ENCODE measurements around the gene TTLL10. TPM values are rescaled to one million over a fixed set of nuclear protein-coding genes. Genes with fewer than 3 reads are reported as not detected.

The TTLL10 gene
- polyA plus RNA-seq, 1 of the 3 experiments (the other 2 are of a cell fraction) = not detected

- no peaks in the 10 kb centered on the region for H3K79me2 ChIP-seq (ENCODE audit: insufficient read depth)
- H3K9me3 ChIP-seq = no peaks in the 10 kb centered on the region
- CTCF ChIA-PET = interaction anchor here (1.1 to 1.7 kb wide), 2 partner anchors 13 to 19 kb away, joined by 3 read pairs; no protein-coding TSS in a partner anchor
- H3K27ac ChIP-seq (ENCODE audit: low read depth in 2 of 2, low read length in 1 of 2) = no peak overlapping the region
- no peaks in the 10 kb centered on the region for H3K27me3 ChIP-seq (ENCODE audit: insufficient read depth)
- H2AFZ ChIP-seq (ENCODE audit: low read depth) = no peak overlapping the region
- POLR2A ChIA-PET = no interaction called here
- 75% methylated on average over 17 of the region's 26 CpGs for WGBS (ENCODE audit: low lambda C conversion rate)
- H3F3A ChIP-seq (replicated peaks; ENCODE audit: insufficient read depth) = no peaks in the 10 kb centered on the region
- H3K4me3 ChIP-seq (ENCODE audit: low read depth in 2 of 2, low read length in 1 of 2) = no peak overlapping the region
- no peaks in the 10 kb centered on the region for H4K20me1 ChIP-seq (ENCODE audit: insufficient read depth)
- H3K9me2 ChIP-seq = no peaks in the 10 kb centered on the region
- DNase-seq = peak; percentile 37
- no peak overlapping the region for H3K4me2 ChIP-seq
- no peaks in the 10 kb centered on the region for H3K36me3 ChIP-seq (replicated peaks in 1 of 2; ENCODE audit: control insufficient read depth in 1 of 2, insufficient read depth in 2 of 2, low read length in 1 of 2)
- TF ChIP-seq MAX (IDR thresholded peaks at IDR 0.05; ENCODE audit: low read depth) (no peak), PBX3 (IDR thresholded peaks at IDR 0.05) (no peak), EZH2phosphoT487 (IDR thresholded peaks at IDR 0.05; ENCODE audit: borderline replicate concordance, low read depth) (no peak), USF1 (IDR thresholded peaks at IDR 0.05; ENCODE audit: borderline replicate concordance, low read depth) (no peak), EP300 (IDR thresholded peaks at IDR 0.05; ENCODE audit: borderline replicate concordance in 1 of 2, low read depth in 1 of 2, low read length in 1 of 2) (no peak), GATA2 (CRISPR knock-in tag; IDR thresholded peaks at IDR 0.05) (no peak), ZBTB33 (IDR thresholded peaks at IDR 0.05; ENCODE audit: borderline replicate concordance, low read depth) (no peak), TAF1 (IDR thresholded peaks at IDR 0.05; ENCODE audit: borderline replicate concordance, low read depth, low read length) (no peak), FOXM1 (IDR thresholded peaks at IDR 0.05; ENCODE audit: low read depth) (no peak), RXRA (IDR thresholded peaks at IDR 0.05; ENCODE audit: borderline replicate concordance, low read depth) (no peak), ELF1 (IDR thresholded peaks at IDR 0.05) (no peak), IRF3 (IDR thresholded peaks at IDR 0.05; ENCODE audit: low read depth, low read length) (no peak), TCF12 (IDR thresholded peaks at IDR 0.05) (no peak), RFX5 (IDR thresholded peaks at IDR 0.05; ENCODE audit: low read length) (no peak), RAD21 (IDR thresholded peaks at IDR 0.05; ENCODE audit: low read length) (no peak), JUND (IDR thresholded peaks at IDR 0.05) (no peak), CHD2 (IDR thresholded peaks at IDR 0.05; ENCODE audit: low read length, partially characterized antibody) (no peak)
- H3K9ac ChIP-seq = no peak overlapping the region
- H3K4me1 ChIP-seq (ENCODE audit: control insufficient read depth in 1 of 2, insufficient read depth in 2 of 2, low read depth in 1 of 2, low read length in 1 of 2) = no peaks in the 10 kb centered on the region
Measured at GRCh38 chr1:1181129-1181937, 7.7 kb downstream of the TTLL10 start.

Data from SK-N-SH (cell line).